Uterus (tissue), 4 donors: Measurements from ENCODE around the gene EPX. TPM values are rescaled to one million over a fixed set of nuclear protein-coding genes. Genes with fewer than 3 reads are reported as not detected.
A peak's percentile ranks its signal among the peaks of the same experiment; 100 is the strongest.

Source experiments
- DNase-seq, 2 donors: peaks; one replicate each; pipeline ENCODE4 v3.0.0-alpha.2; 2019 to 2020
- H3K27ac ChIP-seq, 2 donors: fragments of 200-600 bp; sonication (generic); 1 replicate in 1 of 2; 2 replicates in 1 of 2; pipeline ENCODE4 v1.5.1; 2016 to 2018
- H3K27me3 ChIP-seq, 2 donors: fragments of 200-600 bp; sonication (generic); one replicate each; pipeline ENCODE4 v1.5.1; 2018 to 2019; ENCODE audit warnings: control low read depth in 1 of 2
- H3K36me3 ChIP-seq, 2 donors: fragments of 200-600 bp; sonication (generic); one replicate each; pipeline ENCODE4 v1.5.1; 2019; ENCODE audit warnings: control low read depth in 1 of 2
- H3K4me1 ChIP-seq, 2 donors: fragments of 200-600 bp; sonication (generic); one replicate each; pipeline ENCODE4 v1.5.1; 2018 to 2019; ENCODE audit warnings: control low read depth in 1 of 2
- H3K4me3 ChIP-seq, 2 donors: fragments of 200-600 bp; sonication (generic); 1 replicate in 1 of 2; 2 replicates in 1 of 2; pipeline ENCODE4 v1.5.1; 2018 to 2019; ENCODE audit warnings: mild to moderate bottlenecking in 1 of 2
- H3K9me3 ChIP-seq, 2 donors: fragments of 200-600 bp; sonication (generic); one replicate each; pipeline ENCODE4 v1.5.1; 2019; ENCODE audit warnings: control low read depth in 1 of 2
- POLR2A ChIP-seq, 2 donors: fragments of 450-650 bp; IDR thresholded peaks; one replicate each; pipeline ENCODE4 v1.6.1; 2016; ENCODE audit warnings: antibody characterized with exemption in 2 of 2, mild to moderate bottlenecking in 1 of 2, moderate library complexity in 1 of 2
- intact Hi-C: fragments of 100-400 bp; cut with DNase I; formaldehyde crosslinking; loops from one replicate; pipeline ENCODE4 v1.15.1; 2023; ENCODE audit warnings: low total_unique reads
- total RNA-seq, 4 donors: library from RNA; depleted of rRNA in 3 of 4; stranded (reverse); fragments of >200 nt in 3 of 4; gene quantifications; one replicate each; pipeline versions ENCODE4 v1.1.0 to v1.2.4, GENCODE V29; 2014 to 2023
- TF ChIP-seq, protein P1 (sequence below), 4 experiments: fragments of 200-600 bp in 2 of 4; fragments of 450-650 bp in 2 of 4; sonication (generic) in 2 of 4; IDR thresholded peaks; one replicate each; pipeline ENCODE4 v1.5.1; 2016 to 2019; ENCODE audit warnings: antibody characterized with exemption in 4 of 4, mild to moderate bottlenecking in 2 of 4, moderate library complexity in 1 of 4
- donor health status: DM: yes; HTN: yes; CAD: no.

The EPX gene
- total RNA-seq, 4 donors from 2014 or later = not detected

DNA sequence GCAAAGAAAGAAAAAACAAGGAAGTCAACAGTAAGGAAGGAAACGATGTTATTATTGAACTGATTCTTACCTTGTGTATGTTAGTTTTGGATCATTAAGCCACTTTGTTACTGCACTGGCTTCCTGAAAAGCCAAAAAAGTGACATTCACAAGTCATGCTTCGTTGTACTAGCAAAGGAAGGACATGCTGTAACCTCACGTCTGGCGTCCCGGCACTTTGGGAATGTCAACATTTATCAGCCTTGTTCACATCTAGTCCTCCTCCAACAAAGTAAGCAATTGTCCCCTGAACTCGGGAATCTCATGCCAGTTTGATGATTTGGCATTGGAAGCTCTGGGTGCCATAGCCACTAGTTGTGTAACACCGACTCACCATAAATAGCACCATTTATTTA, 27.3 kb downstream of the EPX start:
- peak overlapping the region; percentile 54 to 84 for H3K27ac ChIP-seq

DNA sequence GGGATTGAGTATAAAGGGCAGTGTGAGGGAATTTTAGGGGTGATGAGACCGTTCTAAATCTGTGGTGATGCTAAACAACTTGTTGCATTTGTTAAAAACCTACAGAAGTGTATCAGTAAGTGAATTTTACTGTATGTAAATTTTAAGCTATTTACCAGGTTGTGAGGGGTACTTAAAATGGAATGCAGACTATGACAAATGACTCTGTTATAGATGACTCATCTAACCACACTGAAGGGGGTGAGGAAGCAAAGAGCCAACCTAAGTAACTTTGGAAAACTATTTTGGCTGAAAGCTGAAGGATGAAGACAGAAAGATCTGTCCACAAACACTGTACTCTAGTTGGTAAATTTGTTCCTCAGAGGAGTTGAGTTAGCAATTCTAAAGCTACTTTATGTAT, 31.8 kb downstream of the EPX start:
- no peak overlapping the region for H3K27ac ChIP-seq
- TF ChIP-seq, protein P1, sequence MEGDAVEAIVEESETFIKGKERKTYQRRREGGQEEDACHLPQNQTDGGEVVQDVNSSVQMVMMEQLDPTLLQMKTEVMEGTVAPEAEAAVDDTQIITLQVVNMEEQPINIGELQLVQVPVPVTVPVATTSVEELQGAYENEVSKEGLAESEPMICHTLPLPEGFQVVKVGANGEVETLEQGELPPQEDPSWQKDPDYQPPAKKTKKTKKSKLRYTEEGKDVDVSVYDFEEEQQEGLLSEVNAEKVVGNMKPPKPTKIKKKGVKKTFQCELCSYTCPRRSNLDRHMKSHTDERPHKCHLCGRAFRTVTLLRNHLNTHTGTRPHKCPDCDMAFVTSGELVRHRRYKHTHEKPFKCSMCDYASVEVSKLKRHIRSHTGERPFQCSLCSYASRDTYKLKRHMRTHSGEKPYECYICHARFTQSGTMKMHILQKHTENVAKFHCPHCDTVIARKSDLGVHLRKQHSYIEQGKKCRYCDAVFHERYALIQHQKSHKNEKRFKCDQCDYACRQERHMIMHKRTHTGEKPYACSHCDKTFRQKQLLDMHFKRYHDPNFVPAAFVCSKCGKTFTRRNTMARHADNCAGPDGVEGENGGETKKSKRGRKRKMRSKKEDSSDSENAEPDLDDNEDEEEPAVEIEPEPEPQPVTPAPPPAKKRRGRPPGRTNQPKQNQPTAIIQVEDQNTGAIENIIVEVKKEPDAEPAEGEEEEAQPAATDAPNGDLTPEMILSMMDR (IDR thresholded peaks at IDR 0.05) = no peak
- no peak for TF ChIP-seq POLR2A (IDR thresholded peaks at IDR 0.05)

More for the DNA sequence above, 27.3 kb downstream of the EPX start:
- H3K9me3 ChIP-seq = no peaks in the 10 kb centered on the region
- no peaks in the 10 kb centered on the region for H3K4me1 ChIP-seq
- DNase-seq = no peak
- TF ChIP-seq, protein P1 (IDR thresholded peaks at IDR 0.05) = no peak
- TF ChIP-seq POLR2A (IDR thresholded peaks at IDR 0.05) = no peak
- H3K4me3 ChIP-seq = peak overlapping the region; percentile 64 to 81
- no peaks in the 10 kb centered on the region for H3K36me3 ChIP-seq
- intact Hi-C loops = no loop called here
- no peaks in the 10 kb centered on the region for H3K27me3 ChIP-seq

DNA sequence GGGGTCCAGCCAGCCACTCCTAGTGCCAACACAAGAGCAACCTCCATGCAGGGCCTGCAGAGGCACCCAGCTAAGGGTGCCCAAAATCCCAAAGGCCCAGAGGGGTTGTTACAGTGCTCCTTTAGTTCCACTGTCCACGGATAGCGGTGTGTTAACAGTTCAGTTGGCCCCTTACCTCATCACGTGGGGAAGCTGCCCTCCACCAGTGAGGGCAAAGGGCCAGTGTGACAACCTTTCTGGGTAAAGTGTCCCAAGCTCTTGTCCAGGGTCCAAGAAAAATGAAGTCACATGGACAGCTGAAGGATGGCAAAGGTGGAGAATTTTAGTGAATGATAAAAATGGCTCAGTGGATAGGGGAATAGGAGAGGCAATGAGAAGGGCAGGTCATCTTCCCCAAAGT, 35.2 kb downstream of the EPX start:
- no peak overlapping the region for H3K4me3 ChIP-seq
- H3K27ac ChIP-seq = no peak overlapping the region
- H3K4me1 ChIP-seq = no peaks in the 10 kb centered on the region
- TF ChIP-seq POLR2A (IDR thresholded peaks at IDR 0.05) = no peak
- TF ChIP-seq, protein P1 (IDR thresholded peaks at IDR 0.05) = no peak
- no peak for DNase-seq
- intact Hi-C loops = no loop called here
- H3K9me3 ChIP-seq = no peaks in the 10 kb centered on the region
- no peaks in the 10 kb centered on the region for H3K27me3 ChIP-seq
- no peaks in the 10 kb centered on the region for H3K36me3 ChIP-seq

More for the DNA sequence above, 31.8 kb downstream of the EPX start:
- H3K27me3 ChIP-seq = no peaks in the 10 kb centered on the region
- no peaks in the 10 kb centered on the region for H3K9me3 ChIP-seq
- H3K4me3 ChIP-seq = no peak overlapping the region
- intact Hi-C loops = no loop called here
- H3K4me1 ChIP-seq = no peaks in the 10 kb centered on the region
- no peak for DNase-seq
- H3K36me3 ChIP-seq = no peaks in the 10 kb centered on the region

DNA sequence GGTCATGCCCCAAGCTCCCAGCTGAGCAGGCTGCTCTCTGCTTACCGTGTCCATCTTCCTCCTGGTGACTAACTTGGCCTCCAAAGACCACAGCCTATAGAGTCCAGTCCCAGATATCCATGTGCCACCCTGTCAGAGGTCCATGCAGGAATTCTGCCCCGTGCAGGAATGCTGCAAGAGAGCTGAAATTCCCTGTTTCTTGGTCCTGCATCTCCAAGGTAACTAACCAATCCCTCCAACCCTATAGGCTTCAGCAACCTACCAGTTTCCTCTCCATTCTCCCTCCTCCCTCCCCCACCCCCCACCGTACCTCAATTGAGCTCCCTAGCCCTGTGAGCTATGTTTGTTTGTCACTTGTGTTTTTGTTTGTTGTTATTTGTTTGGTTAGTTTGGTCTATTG, 36.2 kb downstream of the EPX start:
- H3K4me1 ChIP-seq = no peaks in the 10 kb centered on the region
- no peak for TF ChIP-seq POLR2A (IDR thresholded peaks at IDR 0.05)
- TF ChIP-seq, protein P1 (IDR thresholded peaks at IDR 0.05) = no peak
- no peaks in the 10 kb centered on the region for H3K27me3 ChIP-seq
- H3K9me3 ChIP-seq = no peaks in the 10 kb centered on the region
- intact Hi-C loops = no loop called here
- H3K36me3 ChIP-seq = no peaks in the 10 kb centered on the region
- no peak for DNase-seq
- H3K27ac ChIP-seq = no peak overlapping the region
- H3K4me3 ChIP-seq = no peak overlapping the region

DNA sequence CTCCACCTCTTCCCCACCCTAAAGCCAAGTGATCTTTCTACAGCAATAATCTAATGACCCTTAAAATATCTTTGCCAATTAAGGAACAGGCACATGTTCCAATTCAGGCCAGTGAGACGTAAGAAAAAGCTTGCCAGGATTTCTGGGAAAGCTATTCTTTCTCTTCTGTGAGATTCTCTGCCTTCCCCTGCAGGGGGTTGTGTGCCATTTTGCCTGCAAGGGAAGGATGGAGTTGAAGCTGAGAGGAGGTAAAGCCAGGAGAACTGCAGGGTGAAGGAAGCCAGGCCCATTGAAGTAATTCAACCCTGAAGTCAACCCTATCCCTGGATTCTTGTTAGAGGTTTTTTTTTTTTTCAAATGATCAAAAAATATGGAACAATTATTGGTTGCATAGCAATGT, 36.9 kb downstream of the EPX start:
- Histone ChIP-seq H3K27me3 (no peaks in the 10 kb centered on the region), H3K4me1 (no peaks in the 10 kb centered on the region), H3K27ac (no peak overlapping the region), H3K9me3 (no peaks in the 10 kb centered on the region), H3K36me3 (no peaks in the 10 kb centered on the region), H3K4me3 (no peak overlapping the region)
- DNase-seq = no peak
- TF ChIP-seq POLR2A (IDR thresholded peaks at IDR 0.05) = no peak
- TF ChIP-seq, protein P1 (IDR thresholded peaks at IDR 0.05) = no peak
- intact Hi-C loops = no loop called here
